ELF-1 (cell line): ENCODE measurements around the gene TTC3.
"Not testable (repeated sequence)": the region's sequence is repeated elsewhere in the genome, so short reads cannot be mapped to it uniquely, and the experiment has no call there.

Source experiments
- DNase-seq: peaks from one replicate; pipeline ENCODE4 v3.0.0-alpha.2; 2016; ENCODE audit warnings: low read depth, low spot score

The TTC3 gene

GRCh38 chr21:37072988-37073416 is at the start of gene TTC3, which contains the start of gene PIGP:
TTC3 (plus strand) TSS chr21:37073254; CDS start chr21:37087258, 14,004 bp downstream.
PIGP (minus strand) TSS chr21:37073071; CDS start chr21:37072515, 556 bp downstream.
- DNase-seq = peak; percentile 93

- DNase-seq = no peak
Observed at GRCh38 chr21:37026499-37026898, 46.6 kb upstream of the TTC3 start.

GRCh38 chr21:37028570-37028969 is 44.5 kb upstream of the TTC3 start:
- no peak for DNase-seq

GRCh38 chr21:37030864-37031263 is 42.2 kb upstream of the TTC3 start:
- no peak for DNase-seq

GRCh38 chr21:37032293-37032692 is 40.8 kb upstream of the TTC3 start:
- DNase-seq = no peak

- DNase-seq = no peak
Observed at GRCh38 chr21:37032877-37033471, 40.1 kb upstream of the TTC3 start.

GRCh38 chr21:37034394-37034793 is 38.7 kb upstream of the TTC3 start:
- DNase-seq = not testable (repeated sequence)

GRCh38 chr21:37036177-37036576 is 36.9 kb upstream of the TTC3 start:
- DNase-seq = no peak

GRCh38 chr21:37039411-37040075 is 33.5 kb upstream of the TTC3 start:
- DNase-seq = peak; percentile 8

GRCh38 chr21:37040212-37040611 is 32.8 kb upstream of the TTC3 start:
- no peak for DNase-seq

- peak; percentile 14 for DNase-seq
Observed at GRCh38 chr21:37041706-37042271, 31.3 kb upstream of the TTC3 start.

GRCh38 chr21:37043818-37044217 is 29.2 kb upstream of the TTC3 start:
- no peak for DNase-seq

- no peak for DNase-seq
Observed at GRCh38 chr21:37044643-37045042, 28.4 kb upstream of the TTC3 start.

GRCh38 chr21:37045149-37045548 is 27.9 kb upstream of the TTC3 start:
- DNase-seq = no peak

- no peak for DNase-seq
Observed at GRCh38 chr21:37045556-37045955, 27.5 kb upstream of the TTC3 start.

- DNase-seq = peak; percentile 55
Observed at GRCh38 chr21:37047079-37047478, 26.0 kb upstream of the TTC3 start.

GRCh38 chr21:37049741-37050140 is 23.3 kb upstream of the TTC3 start:
- not testable (repeated sequence) for DNase-seq

- DNase-seq = no peak
Observed at GRCh38 chr21:37055271-37055855, 17.7 kb upstream of the TTC3 start.

GRCh38 chr21:37057614-37058013 is 15.4 kb upstream of the TTC3 start:
- no peak for DNase-seq

- DNase-seq = no peak
Observed at GRCh38 chr21:37058261-37058660, 14.8 kb upstream of the TTC3 start.

GRCh38 chr21:37059181-37059580 is 13.9 kb upstream of the TTC3 start:
- no peak for DNase-seq

- peak; percentile 65 for DNase-seq
Observed at GRCh38 chr21:37060296-37060695, 12.8 kb upstream of the TTC3 start.
